DMS 273 treated with DMSO at 0.1 percent for 48 hours (cell line): ENCODE results near the gene HEMK1.

Experiments
- DNase-seq: peaks from one replicate; lab custom pipeline; 2025; lab: John Stamatoyannopoulos, UW

HEMK1 gene

DNA sequence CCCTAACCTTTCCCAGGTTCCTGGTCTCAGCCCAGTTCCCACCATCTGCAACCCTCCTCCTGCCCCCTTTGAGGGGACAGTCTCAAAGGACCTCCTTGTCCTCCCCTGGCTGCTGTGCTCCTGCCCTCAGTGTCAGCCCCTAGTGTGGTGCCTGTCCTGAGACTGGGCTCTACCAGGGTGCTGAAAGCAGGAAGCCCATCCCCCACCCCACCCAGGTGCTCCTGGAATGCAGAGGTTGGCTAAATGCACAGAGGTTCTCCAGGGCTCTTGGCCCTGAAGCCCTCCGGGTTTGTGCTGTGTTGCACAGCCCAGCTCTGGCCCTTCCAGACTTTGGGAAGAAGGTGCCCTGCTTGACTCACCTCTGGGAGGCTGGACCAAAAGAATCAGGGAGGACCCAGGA is 23.5 kb upstream of the HEMK1 start:
- no peak for DNase-seq

DNA sequence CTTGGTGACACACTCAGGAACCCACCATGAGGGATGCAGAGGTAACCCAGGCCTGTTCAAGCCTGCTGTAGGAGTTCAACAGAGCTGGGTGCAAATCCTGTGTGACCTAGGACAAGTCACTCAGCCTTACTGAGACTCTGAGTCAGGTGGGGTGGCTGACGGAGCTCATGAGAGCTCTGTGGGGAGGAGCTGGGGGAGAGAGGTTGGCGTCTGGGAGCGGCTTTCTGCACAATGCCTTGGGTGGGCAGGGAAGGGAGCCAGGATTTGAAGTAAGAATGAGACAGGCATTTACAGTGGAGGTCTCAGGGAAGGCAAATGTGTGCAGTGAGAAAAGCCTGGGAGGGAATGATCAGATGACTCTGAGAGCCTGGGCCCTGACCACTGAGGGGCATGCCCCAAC is 20.1 kb upstream of the HEMK1 start:
- DNase-seq, result no peak

DNA sequence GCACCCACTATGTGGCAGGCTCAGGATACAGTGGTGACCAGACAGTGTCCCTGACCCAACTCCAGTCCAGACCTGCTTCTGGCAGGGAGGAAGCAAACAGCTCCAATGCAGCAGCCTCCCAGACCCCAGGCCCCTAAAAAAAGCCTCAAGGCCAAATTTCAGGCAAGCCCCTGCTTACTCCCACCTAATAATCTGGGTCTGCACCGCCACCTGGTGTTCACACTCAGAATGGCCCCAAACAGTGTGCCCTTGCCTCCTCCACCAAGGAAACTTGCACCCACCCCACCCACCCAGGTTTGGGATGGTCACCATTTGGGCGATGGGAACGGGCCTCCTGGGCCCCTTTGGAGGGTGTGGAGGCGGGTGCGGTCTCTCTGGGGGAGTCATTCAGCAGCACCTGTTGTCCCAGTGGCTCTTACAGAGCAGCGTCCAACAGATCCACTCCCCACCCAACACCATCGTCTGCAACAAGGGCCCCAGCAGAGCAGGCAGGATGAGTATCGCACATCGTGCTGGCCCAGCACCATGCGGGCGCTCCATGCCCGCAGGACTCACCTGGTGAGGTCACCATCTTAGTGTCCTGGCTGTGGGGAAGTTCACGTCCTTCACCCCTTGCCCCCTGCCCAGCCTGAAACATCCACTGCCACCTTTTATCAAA is 19.1 kb upstream of the HEMK1 start:
- no peak for DNase-seq

DNA sequence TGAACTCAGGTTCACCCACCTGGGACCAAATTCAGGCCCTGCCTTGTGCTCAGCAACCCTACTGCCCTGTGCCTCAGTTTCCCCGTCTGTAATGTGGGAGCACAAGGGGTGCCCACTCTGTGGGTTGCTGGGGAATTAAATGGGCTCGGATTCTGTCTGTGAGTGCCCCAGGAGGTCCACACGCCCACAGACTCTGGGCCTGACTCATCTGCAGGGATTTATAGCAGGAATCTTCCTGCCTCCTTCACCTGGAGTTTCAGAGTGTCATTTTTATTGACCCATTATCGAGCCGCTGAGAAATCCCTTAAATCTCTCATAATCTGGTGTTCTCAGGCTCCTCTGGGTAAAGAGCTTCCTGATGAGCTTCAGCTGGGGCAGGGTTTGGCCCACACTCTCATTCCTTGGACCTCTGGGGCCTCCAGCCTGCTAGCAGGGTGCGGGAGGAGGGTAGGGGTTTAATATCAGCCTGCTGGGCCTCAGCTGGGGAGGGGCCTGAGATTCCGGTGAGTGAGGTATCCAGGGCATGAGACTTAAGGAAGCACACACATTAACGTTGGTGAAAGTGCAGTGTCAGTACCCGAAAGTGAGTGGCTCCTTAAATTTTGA is 18.2 kb upstream of the HEMK1 start:
- DNase-seq, result no peak

DNA sequence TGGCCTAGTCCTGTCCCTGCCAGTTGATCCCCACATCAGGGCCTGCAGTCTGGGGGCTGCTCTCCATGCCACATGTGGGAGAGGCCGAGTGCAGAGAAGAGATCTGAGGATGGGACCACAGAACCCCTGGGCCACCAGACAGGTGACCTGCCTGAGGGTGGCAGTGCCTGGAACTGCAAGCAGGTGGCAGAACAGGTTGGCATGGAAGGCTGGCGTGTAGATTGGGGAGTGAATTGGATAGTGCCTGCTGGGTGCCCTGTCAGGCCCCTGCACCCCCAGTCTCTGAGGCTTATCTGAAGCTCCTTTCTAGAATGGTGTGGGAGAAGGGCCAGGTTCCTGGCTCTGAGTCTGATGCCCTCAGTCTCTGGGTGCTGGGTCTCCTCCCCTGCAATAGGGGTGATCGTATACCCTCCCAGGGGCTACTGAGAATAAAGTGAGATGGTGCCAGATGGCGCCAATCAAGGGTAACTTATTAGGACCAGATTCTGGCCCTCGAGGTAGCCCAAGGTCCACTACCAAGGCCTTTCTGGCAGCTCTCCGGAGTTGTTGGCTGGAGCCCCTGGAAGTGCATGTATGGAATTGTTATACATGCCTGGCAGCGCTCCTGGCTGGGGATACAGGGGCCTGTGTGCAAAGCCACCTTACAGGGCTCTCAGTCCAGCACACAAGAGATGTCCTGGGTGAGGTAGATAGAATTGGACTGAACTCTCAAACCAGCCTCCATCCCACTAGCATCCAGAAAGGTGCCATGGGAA is 17.5 kb upstream of the HEMK1 start:
- no peak for DNase-seq

DNA sequence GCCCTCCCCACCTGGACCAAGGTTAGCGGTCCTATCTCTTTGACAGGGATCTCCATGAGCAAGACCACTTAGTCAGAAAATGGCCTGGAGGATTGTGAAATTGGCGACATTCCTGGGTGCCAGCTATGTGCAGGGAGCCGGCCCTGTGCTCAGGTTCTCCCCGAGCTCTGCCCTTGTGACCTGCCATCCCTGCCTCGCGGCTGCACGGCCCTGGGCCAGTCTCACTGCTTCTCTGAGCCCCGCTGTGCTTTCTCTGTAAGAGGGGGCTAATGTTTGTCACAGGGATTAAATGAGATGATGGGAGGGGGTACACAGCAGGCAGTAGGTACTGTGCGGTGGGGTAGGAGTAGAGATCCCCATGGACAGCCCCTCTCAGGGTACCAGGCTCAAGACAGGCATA is 16.7 kb upstream of the HEMK1 start:
- no peak for DNase-seq

DNA sequence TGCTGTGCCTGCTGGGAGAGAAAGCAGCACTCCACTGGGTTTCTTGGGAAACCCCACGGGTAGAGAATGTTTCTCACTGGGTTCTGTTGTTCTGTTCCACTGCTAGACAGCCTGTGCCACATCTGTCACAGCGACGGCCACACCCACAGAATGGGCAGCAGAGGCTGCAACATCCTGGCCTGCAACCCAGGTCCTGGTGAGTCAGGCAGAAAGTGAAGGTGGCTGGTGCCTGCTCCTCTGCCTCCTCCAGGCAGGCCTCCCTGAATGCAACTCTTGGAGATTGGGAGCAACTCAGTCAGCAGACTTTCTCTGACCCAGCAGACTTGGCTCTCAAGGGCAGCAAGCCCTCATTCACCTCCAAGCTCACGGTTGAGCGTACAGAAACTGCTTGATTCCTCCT is 14.8 kb upstream of the HEMK1 start:
- no peak for DNase-seq

DNA sequence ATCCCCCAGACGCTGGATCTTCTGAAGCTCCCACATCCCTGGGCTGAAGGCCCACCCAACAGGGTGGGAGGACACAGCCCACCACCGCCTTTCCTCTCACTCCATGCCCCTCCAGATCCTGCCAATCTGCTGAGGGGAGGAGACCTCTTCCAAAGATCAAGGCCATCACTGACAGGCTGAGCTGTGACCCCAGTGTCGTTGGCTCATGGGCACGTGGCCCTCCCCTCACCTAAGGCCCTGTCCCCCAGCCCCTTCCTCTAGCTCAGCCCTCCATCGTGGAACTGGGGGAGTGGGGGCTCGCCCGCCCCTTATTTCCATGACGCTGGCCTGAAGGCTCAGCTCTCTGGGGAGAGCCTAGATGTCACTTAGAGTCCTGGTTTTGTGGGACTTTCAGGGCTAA is 12.2 kb upstream of the HEMK1 start:
- no peak for DNase-seq

DNA sequence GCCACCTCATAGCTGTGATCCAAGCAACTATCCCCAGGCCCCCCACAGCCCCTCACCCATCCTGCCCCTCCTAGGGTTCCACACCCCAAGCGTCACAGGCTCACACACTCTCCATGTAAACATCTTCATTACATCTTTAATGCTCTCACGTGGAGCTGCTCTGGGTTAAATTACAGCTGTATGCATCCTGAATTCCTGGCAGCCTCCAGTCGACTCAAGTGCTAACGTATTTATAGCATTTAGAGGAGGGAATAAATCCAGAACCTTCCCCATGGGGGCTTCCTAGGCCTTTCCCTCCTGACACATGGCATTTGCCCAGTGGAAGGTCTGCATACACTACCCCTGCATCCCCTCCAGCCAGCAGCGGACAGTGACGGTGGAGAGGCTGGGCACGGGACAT is 11.4 kb upstream of the HEMK1 start:
- no peak for DNase-seq

DNA sequence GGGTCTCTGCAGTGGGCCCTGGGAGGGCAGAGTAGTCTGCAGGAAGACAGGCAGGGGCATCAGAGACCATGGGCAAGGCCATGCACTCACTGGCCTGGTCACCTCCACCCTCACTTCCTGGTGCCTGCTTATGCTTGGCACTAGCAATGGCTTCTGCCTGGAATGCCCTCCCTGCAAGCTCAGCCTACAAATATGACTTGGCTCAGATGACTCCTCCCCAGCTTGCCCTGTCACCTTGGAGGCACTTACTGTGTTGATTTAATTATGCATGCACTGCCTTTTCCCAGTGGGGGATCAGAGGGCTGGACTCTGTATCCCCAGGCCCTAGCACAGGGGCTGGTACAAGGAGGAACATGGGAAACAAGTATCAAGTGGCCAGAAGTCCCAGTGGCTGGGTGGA is 9.6 kb upstream of the HEMK1 start:
- DNase-seq, result no peak

DNA sequence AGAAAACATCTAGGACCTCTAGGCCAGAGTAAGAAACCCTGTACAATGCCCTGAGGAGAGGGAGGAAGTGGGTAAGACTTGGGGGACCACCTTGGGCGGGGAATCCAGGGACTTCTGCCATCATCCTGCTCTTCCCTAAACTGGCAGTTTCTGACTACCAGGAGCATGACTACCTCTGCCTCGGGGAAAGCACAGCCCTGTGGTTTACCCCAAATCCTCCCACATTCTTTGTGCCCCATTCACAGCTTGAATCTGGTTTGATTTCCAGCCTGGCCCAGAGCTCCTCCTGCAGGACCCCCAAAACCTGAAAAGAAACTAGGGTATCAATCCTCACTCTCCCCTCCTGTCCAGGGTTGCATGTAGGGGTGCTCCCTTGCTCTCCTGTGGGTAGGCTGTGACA is 6.5 kb upstream of the HEMK1 start:
- DNase-seq, result no peak

DNA sequence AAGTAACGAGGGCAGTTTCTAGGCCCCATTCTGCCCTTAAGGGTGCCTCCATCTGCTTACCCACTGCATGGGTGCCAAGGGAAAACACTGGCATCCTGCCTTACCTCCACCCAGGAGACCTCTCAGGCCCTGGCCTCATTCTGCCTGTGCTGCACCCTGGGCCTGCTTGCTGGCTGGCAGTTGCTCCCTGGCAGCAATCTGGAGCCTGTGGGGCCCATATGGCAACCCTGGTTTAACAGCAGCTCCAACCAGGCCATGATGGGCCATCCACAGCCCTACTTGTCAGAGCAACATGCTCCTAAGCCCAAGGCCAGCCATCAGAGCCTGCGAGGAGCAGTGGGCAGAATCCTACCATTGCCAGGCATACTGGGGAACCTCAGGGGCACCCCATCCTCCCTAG is 5.5 kb upstream of the HEMK1 start:
- DNase-seq, result peak; percentile 34

DNA sequence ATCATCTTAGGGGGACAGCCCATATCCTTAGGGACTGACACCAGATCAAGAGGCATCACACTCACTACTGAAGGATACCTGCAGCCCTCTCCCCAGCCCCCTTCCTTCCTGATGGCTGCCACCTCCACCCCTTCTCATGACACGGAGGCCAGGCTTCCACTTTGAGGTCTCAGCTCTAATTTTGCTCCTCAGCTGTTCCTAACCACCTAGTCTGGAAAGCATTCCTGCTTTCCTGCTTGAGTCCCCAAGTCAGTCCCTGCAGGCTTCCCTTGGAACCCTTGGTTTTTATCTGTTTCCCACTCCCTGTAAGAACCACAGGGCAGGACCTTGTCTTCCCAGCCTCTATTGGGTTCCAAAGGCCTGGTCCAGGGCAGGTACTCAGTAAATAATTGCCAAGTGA is 5.0 kb upstream of the HEMK1 start:
- DNase-seq, result no peak

DNA sequence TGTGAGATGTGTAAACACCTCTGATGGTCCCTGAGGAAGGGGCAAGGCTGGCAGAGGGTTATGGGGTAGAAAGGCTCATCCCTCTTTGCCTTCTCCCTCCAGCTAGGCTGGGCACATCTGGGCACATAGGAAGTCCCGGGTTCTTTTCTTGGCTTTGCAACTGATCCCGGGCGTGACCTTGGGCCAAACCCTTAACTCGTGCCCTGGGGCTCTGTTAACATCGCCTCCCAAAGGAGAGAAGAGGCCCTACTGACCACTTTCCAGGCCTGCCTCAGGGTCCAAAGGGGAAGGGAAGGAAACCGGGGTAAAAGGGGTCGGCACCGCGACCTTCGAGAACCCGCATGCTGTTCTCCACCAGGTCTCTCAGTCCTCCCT is 2.3 kb upstream of the HEMK1 start:
- DNase-seq, result no peak

DNA sequence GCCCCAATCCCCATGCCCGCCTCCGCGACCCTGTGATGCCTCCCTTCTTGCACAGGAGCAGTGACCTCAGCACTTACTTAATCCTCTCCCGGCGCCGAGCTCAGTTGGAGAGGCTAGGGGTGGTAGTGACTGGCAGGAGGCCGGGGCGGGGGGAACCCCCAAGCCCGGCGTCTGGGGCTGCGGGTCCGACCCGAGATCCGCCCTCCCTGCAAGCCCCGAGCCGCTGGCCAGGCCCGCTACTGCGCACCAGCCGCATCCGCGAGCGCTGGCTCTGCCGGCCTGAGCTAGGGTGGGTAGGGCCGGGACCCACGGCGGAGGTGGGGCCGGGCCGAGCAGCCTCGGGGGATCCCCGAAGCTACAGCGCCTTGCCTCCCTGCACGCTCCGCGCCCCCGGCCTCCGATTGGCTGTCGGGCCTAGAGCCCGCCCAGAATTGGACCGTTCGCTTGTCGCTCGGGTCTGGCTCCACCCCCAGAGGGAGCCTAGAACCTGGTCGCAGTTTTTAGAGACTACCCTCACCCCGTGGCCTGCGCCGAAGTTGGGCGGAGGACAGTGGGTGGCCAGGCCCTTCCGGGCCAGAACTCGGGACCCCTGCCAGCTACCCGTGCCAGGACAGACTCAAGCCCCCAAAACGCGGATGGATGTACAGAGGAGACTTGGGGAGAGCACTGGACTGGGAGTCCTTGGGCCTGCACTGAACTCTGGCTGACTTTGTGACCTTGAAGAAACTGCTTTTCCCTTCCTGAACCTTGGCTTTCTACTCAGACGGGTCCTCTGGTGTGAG is 1.7 kb upstream of the HEMK1 start, which contains the start of gene C3orf18:
Gene C3orf18 (minus strand): TSS at position 362 of the 782 bp plus-strand sequence. CDS start 2,048 bp downstream, outside the sequence.
- DNase-seq, result no peak

DNA sequence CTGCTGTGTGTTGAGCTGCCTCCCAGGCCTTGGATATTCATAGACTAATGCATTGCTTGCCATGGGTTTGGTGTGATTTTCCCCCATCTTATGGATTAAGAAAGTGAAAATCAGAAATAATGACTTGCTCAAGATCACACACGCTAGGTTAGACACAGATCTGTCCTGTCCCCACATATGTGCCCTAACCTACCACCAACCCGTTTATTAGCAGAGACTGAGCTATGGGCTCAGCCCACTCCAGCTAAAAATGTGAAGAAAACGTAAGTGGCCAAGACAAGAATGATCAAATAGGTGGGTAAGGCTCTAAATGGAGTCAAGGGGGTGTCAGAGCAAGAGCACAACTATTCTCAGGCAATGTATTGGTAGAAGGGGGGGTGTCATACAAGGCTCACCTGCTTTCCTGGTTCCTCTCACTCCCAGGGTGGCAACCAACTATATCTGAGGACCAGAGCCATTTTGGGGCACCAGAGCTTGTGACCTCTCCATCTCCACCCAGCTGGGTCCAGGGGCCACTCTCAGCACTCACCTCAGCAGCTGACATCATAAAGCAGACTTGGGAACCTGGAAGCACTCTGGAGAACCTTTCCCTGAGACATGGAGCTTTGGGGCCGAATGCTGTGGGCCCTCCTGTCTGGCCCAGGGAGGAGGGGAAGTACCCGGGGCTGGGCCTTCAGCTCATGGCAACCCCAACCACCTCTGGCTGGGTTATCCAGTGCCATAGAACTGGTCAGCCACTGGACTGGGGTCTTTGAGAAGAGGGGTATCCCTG is 1.4 kb downstream of the HEMK1 start:
- no peak for DNase-seq

DNA sequence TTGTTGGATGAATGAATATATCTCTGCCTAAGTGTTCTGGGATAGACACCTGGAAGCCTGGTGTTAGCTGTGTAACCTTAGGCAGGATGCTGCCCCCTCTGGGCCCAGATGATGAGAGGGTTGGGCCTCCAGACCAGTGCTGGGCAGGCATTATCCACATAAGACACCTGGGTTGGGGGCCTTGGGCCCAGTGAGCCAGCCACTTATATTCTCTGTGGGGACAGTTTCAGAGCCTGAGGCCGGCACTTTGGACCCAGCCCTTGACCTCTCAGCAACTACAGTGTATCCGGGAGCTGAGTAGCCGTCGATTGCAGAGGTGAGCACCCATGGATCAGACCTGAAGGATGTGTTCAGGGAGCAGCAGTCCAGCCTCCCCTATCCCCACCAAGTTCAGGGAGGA is 2.2 kb downstream of the HEMK1 start:
- no peak for DNase-seq

DNA sequence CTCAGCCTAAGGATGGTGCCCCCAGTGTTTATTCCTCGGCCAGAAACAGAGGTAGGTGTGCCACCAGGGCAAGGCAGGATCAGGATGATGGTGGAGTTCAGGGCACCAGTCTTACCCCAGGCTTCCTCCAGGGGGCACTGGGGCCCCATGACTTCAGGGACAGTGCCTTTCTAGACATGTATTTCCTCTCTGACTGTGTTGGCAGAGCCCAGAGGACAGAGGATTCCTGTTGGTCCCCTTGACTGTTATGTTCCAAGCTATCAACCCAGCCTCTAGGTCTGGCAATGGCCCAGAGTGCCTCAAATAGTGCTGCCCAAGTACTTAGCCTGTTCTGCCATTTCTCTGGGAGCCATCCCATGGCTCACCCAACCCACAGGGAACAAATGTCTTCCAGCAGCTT is 2.8 kb downstream of the HEMK1 start:
- DNase-seq, result peak; percentile 33

DNA sequence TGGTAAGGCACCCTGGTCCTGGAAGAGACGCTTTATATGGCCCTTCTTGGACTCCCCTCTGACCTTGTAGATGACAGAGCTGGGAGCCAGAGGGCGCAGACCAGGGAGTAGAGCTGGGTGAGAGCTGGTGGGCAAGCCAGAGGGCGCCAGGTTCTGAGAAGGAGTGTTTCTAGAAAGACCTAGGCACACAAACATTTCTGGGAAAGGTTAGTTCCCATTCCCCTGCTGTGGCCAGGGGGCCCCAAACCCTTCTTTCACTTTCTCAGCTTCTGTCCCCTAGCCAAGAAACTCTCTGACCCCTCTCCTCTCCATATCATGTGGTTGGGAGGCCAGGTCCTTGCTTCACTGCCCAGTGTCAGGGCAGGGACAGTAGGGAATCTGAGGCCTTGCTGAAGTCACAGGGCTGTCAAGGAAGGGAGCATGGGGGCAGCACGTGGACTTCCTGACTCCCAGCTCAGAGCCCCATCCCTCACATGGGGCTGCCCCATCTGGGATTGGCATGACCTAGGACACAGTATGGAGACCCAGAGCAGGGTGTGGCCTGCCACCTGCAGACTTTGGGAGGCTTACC is 3.6 kb downstream of the HEMK1 start:
- DNase-seq, result no peak

DNA sequence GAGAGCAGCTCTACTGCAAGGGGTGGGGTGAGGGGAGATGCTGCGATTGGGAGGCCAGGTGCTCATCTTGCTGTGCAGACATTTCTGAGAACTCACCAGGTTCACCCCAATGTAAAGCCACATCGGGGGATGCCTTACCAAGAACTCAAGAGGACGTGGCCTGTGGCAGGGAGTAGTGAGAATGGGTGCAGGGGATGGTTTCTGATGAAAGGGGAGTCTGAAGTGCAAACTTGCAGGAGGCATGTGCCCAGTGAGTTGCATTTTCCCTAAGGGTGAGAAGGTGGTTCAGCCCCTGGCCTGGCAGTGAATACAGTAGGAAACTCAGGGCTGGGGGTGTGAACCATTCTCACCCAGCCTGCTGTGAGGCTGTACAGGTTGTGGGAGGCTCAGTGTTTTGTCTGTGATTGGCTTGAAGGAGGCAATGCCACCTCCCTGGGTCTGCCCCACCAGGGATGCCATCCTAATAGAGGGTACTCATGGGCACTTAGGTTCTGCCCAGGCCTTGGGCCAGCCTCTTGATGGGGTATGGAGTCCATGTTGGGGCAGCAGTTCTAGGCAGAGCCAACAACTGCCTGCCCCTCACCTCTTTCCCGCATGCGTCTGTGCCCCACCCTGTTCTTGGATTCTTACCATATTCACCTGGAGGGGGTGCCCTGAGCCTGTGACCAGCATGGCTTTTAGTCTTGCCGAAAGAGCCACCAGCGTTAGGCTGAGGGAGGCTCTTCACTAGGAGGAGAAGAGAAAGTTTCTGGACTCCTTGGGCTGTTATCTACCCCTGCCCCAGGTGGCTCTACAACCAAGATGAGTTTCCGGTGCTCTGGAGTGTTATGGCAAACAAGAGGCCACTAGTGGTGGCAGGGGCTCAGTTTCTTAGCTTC is 4.5 kb downstream of the HEMK1 start:
- DNase-seq, result no peak

DNA sequence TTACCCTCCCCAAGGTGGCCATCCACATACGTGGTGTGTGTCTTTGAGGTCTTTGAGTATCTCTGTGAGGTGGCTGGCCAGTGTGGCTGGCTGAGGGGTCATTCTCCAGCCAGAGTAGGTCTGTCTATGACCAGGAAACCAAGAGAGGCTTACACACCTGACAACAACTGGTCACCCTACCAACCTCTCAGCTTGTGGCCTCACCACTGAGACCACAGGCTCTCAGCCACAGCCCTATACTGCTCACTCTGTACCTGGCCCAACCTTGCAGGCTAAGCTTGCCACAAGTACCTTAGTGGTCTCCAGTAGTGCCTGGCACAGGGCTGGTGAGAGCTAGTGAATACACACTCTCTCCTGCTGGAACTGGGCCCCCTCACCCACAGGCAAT is 5.1 kb downstream of the HEMK1 start:
- no peak for DNase-seq
